GM23338 (cell line): Measurements from ENCODE around the gene HDGFL2. TPM values are rescaled to one million over a fixed set of nuclear protein-coding genes. Genes with fewer than 3 reads are reported as not detected.
A peak's percentile ranks its signal among the peaks of the same experiment; 100 is the strongest.

Experiments
- ATAC-seq: fragments of 200-7000 bp; cut with Tn5 transposase; 3 replicates; pipeline ENCODE4 v1.9.1; 2020
- DNase-seq: peaks from one replicate; pipeline ENCODE4 v3.0.0-alpha.2; 2015; ENCODE audit warnings: low spot score
- H2AFZ ChIP-seq: fragments of 200-600 bp; sonication (generic); 2 replicates; pipeline ENCODE4 v1.8.0; 2016; ENCODE audit warnings: antibody characterized with exemption, mild to moderate bottlenecking, moderate library complexity
- H3F3A ChIP-seq: fragments of 200-600 bp; sonication (generic); replicated peaks from 2 replicates; pipeline ENCODE4 v1.8.0; 2017; ENCODE audit warnings: antibody characterized with exemption, mixed run types, low read depth
- H3K27ac ChIP-seq: fragments of 200-600 bp; sonication (generic); 2 replicates; pipeline ENCODE4 v1.6.1; 2016; ENCODE audit warnings: low read depth
- H3K27me3 ChIP-seq: fragments of 200-600 bp; sonication (generic); 2 replicates; pipeline ENCODE4 v1.8.0; 2016; ENCODE audit warnings: mild to moderate bottlenecking, mixed run types, moderate library complexity; ENCODE audit not compliant: insufficient read depth
- H3K36me3 ChIP-seq: fragments of 200-600 bp; sonication (generic); 2 replicates; pipeline ENCODE4 v1.8.0; 2016; ENCODE audit warnings: mild to moderate bottlenecking; ENCODE audit not compliant: insufficient read depth
- H3K4me1 ChIP-seq: fragments of 200-600 bp; sonication (generic); 2 replicates; pipeline ENCODE4 v1.8.0; 2016; ENCODE audit warnings: mild to moderate bottlenecking, moderate library complexity; ENCODE audit not compliant: insufficient read depth
- H3K4me2 ChIP-seq: fragments of 200-600 bp; sonication (generic); 2 replicates; pipeline ENCODE4 v1.7.1; 2017; ENCODE audit warnings: mixed run types
- H3K4me3 ChIP-seq: fragments of 200-600 bp; sonication (generic); 2 replicates; pipeline ENCODE4 v1.6.1; 2016; ENCODE audit warnings: mixed run types
- H3K79me2 ChIP-seq: fragments of 200-600 bp; sonication (generic); replicated peaks from 2 replicates; pipeline ENCODE4 v1.8.0; 2017; ENCODE audit warnings: mild to moderate bottlenecking; ENCODE audit not compliant: insufficient read depth
- H3K9me2 ChIP-seq: fragments of 200-600 bp; sonication (generic); 2 replicates; pipeline ENCODE4 v1.8.0; 2017; ENCODE audit not compliant: insufficient read depth
- H4K20me1 ChIP-seq: fragments of 200-600 bp; sonication (generic); replicated peaks from 2 replicates; pipeline ENCODE4 v1.8.0; 2017; ENCODE audit warnings: mild to moderate bottlenecking; ENCODE audit not compliant: insufficient read depth
- H3K27ac Mint-ChIP-seq: 2 replicates; pipeline ENCODE4 v1.8.0; 2020; ENCODE audit warnings: inconsistent platforms, mild to moderate bottlenecking, moderate library complexity, mixed read lengths
- H3K27me3 Mint-ChIP-seq: 3 replicates; pipeline ENCODE4 v1.8.0; 2022; ENCODE audit warnings: low read depth, mild to moderate bottlenecking, moderate library complexity, mixed read lengths, inconsistent platforms; ENCODE audit not compliant: insufficient read depth, poor library complexity
- H3K36me3 Mint-ChIP-seq: 3 replicates; pipeline ENCODE4 v1.8.0; 2021; ENCODE audit warnings: low read depth, mild to moderate bottlenecking, inconsistent platforms, moderate library complexity, mixed read lengths
- H3K4me1 Mint-ChIP-seq: 3 replicates; pipeline ENCODE4 v1.8.0; 2020; ENCODE audit warnings: mild to moderate bottlenecking, inconsistent platforms, mixed read lengths
- H3K4me3 Mint-ChIP-seq: 3 replicates; pipeline ENCODE4 v1.8.0; 2021; ENCODE audit warnings: moderate library complexity, mild to moderate bottlenecking, inconsistent platforms, mixed read lengths
- H3K9me3 Mint-ChIP-seq: 3 replicates; pipeline ENCODE4 v1.8.0; 2020; ENCODE audit warnings: moderate library complexity, mild to moderate bottlenecking, inconsistent platforms, mixed read lengths
- CREB1 ChIP-seq: fragments of 250-450 bp; sonication (Bioruptor Pico); IDR thresholded peaks from 2 replicates; pipeline ENCODE4 v1.5.0; 2020; ENCODE audit warnings: low read depth, mild to moderate bottlenecking, moderate library complexity
- CTCF ChIP-seq, 2 experiments: fragments of 200-600 bp in 1 of 2; sonication (generic) in 1 of 2; conservative IDR thresholded peaks; 2 replicates each; pipeline versions ENCODE4 v1.5.1 to v1.6.1; 2016 to 2017; ENCODE audit warnings: antibody characterized with exemption in 2 of 2, low read depth in 2 of 2, mild to moderate bottlenecking in 2 of 2, moderate library complexity in 1 of 2
- EZH2 ChIP-seq: fragments of 200-600 bp; sonication (generic); IDR thresholded peaks from one replicate; pipeline ENCODE4 v1.8.0; 2017; ENCODE audit warnings: antibody characterized with exemption, mild to moderate bottlenecking, low read depth; ENCODE audit not compliant: unreplicated experiment
- EZH2phosphoT487 ChIP-seq: fragments of 200-600 bp; sonication (generic); IDR thresholded peaks from one replicate; pipeline ENCODE4 v1.8.1; 2018; ENCODE audit warnings: antibody characterized with exemption; ENCODE audit not compliant: unreplicated experiment
- JUNB ChIP-seq: IDR thresholded peaks from one replicate; pipeline ENCODE4 v1.6.1; 2016; ENCODE audit warnings: antibody characterized with exemption; ENCODE audit not compliant: unreplicated experiment
- POLR2AphosphoS5 ChIP-seq: IDR thresholded peaks from 2 replicates; pipeline ENCODE4 v1.6.1; 2016; ENCODE audit warnings: antibody characterized with exemption, low read depth
- ZNF114 ChIP-seq: fragments of 250-450 bp; sonication (Bioruptor Pico); IDR thresholded peaks from 2 replicates; pipeline ENCODE4 v1.5.0; 2020; ENCODE audit warnings: mild to moderate bottlenecking, moderate library complexity
- ZNF331 ChIP-seq: fragments of 250-450 bp; sonication (Bioruptor Pico); IDR thresholded peaks from 2 replicates; pipeline ENCODE4 v1.5.0; 2020; ENCODE audit warnings: low read depth, mild to moderate bottlenecking, moderate library complexity
- ZNF462 ChIP-seq: fragments of 250-450 bp; sonication (Bioruptor Pico); IDR thresholded peaks from 2 replicates; pipeline ENCODE4 v1.5.0; 2020; ENCODE audit warnings: mild to moderate bottlenecking, moderate library complexity
- polyA plus RNA-seq: library from polyadenylated mRNA; unstranded; fragments of >200 nt; fragmentation: Nextera tagmentation; extraction: Ambion mirVana; gene quantifications from 2 replicates; pipeline ENCODE4 v1.2.1, GENCODE V29; 2016
- total RNA-seq: library from RNA; depleted of rRNA; stranded (reverse); fragments of >200 nt; shearing (Covaris generic); gene quantifications from 2 replicates; pipeline ENCODE4 v1.2.3, GENCODE V29; 2014

Gene HDGFL2
- total and polyA plus RNA-seq, 2 experiments from 2014 or later = 64.8 to 113 TPM

- peak; percentile 100 for DNase-seq
- Mint-ChIP-seq H3K36me3 (peaks cover 4% of the 10 kb centered on the region), H3K9me3 (no peaks in the 10 kb centered on the region), H3K4me1 (peaks cover 13% of the 10 kb centered on the region), H3K27me3 (peaks cover 11% of the 10 kb centered on the region), H3K4me3 (no peak overlapping the region), H3K27ac (no peak overlapping the region)
- Histone ChIP-seq H3K4me2 (peak overlapping the region; percentile 58), H3K79me2 (peaks cover 33% of the 10 kb centered on the region), H3K36me3 (0 out of 2 replicates have a peak, but pooled peaks cover 9% of the 10 kb centered on the region), H3K4me3 (peak overlapping the region; percentile 48), H3K27ac (peak overlapping the region; percentile 6; the same call in 1 of the 2 replicates), H3K4me1 (peaks cover 9% of the 10 kb centered on the region; the same call in 1 of the 2 replicates), H3F3A (peaks cover 12% of the 10 kb centered on the region; the same call in 1 of the 2 replicates), H4K20me1 (peaks cover 8% of the 10 kb centered on the region), H3K9me2 (no peaks in the 10 kb centered on the region), H3K27me3 (no peaks in the 10 kb centered on the region), H2AFZ (no peak overlapping the region; the same call in 1 of the 2 replicates)
- no peak for TF ChIP-seq EZH2phosphoT487
- TF ChIP-seq POLR2AphosphoS5 = peak; percentile 33; the same call in 1 of the 2 replicates
- no peak for TF ChIP-seq ZNF331 (CRISPR knock-in tag)
- TF ChIP-seq ZNF114 (CRISPR knock-in tag) = no peak
- no peak for TF ChIP-seq EZH2
- peak; percentile 87 for TF ChIP-seq CREB1 (CRISPR knock-in tag)
- peak; percentile 85 for ATAC-seq
Measured at GRCh38 chr19:4471403-4472173, 509 bp upstream of the HDGFL2 start.

- no peak overlapping the region for H2AFZ ChIP-seq
- no peaks in the 10 kb centered on the region for H3K27me3 ChIP-seq
- peaks cover 9% of the 10 kb centered on the region; the same call in 1 of the 2 replicates for H3K4me1 ChIP-seq
- H3K4me2 ChIP-seq = peak overlapping the region; percentile 85
- peaks cover 8% of the 10 kb centered on the region for H4K20me1 ChIP-seq
- H3F3A ChIP-seq = peaks cover 18% of the 10 kb centered on the region; the same call in 1 of the 2 replicates
- Mint-ChIP-seq H3K36me3 (peaks cover 20% of the 10 kb centered on the region), H3K27ac (peak overlapping the region; percentile 83), H3K9me3 (no peaks in the 10 kb centered on the region), H3K4me3 (peak overlapping the region; percentile 85), H3K27me3 (peaks cover 11% of the 10 kb centered on the region), H3K4me1 (peaks cover 13% of the 10 kb centered on the region)
- H3K4me3 ChIP-seq = peak overlapping the region; percentile 85
- H3K79me2 ChIP-seq = peaks cover 33% of the 10 kb centered on the region
- ATAC-seq (no peak), DNase-seq (no peak)
- no peak overlapping the region; the same call in 1 of the 2 replicates for H3K27ac ChIP-seq
- no peaks in the 10 kb centered on the region for H3K9me2 ChIP-seq
- 0 out of 2 replicates have a peak, but pooled peaks cover 21% of the 10 kb centered on the region for H3K36me3 ChIP-seq
- TF ChIP-seq ZNF462 (CRISPR knock-in tag) (no peak), CTCF (conservative IDR thresholded peaks at IDR 0.05; ENCODE audit: low read depth in 2 of 2) (no peak), EZH2 (no peak), ZNF331 (CRISPR knock-in tag) (no peak), CREB1 (CRISPR knock-in tag) (no peak), EZH2phosphoT487 (no peak), ZNF114 (CRISPR knock-in tag) (no peak), JUNB (no peak), POLR2AphosphoS5 (no peak)
Measured at GRCh38 chr19:4473011-4473762, 1.1 kb downstream of the HDGFL2 start.
